Spleen (tissue), 11 donors: Measurements from ENCODE around the gene GMCL2. TPM values are rescaled to one million over a fixed set of nuclear protein-coding genes. Genes with fewer than 3 reads are reported as not detected.

Experiments
- DNase-seq: peaks from one replicate; pipeline ENCODE4 v3.0.0-alpha.2; 2020
- H3K27ac ChIP-seq, 8 donors: fragments of 200-600 bp; sonication (generic) in 7 of 8; 1 replicate in 4 of 8; 2 replicates in 4 of 8; pipeline versions ENCODE4 v1.5.0 to v1.8.0; 2016 to 2021; ENCODE audit warnings: inconsistent platforms in 4 of 8, mild to moderate bottlenecking in 4 of 8, moderate library complexity in 1 of 8
- H3K27me3 ChIP-seq, 7 donors: fragments of 200-600 bp; sonication (generic) in 6 of 7; replicated peaks in 1 of 7; 1 replicate in 4 of 7; 2 replicates in 3 of 7; pipeline versions ENCODE4 v1.5.0 to v1.8.0; 2016 to 2021; ENCODE audit warnings: inconsistent platforms in 3 of 7, mild to moderate bottlenecking in 1 of 7
- H3K36me3 ChIP-seq, 6 donors: fragments of 200-600 bp; sonication (generic) in 5 of 6; 1 replicate in 4 of 6; 2 replicates in 2 of 6; pipeline versions ENCODE4 v1.5.0 to v1.8.0; 2016 to 2021; ENCODE audit warnings: inconsistent platforms in 2 of 6
- H3K4me1 ChIP-seq, 6 donors: fragments of 200-600 bp; sonication (generic) in 5 of 6; 1 replicate in 3 of 6; 2 replicates in 3 of 6; pipeline versions ENCODE4 v1.5.0 to v1.8.0; 2016 to 2021; ENCODE audit warnings: inconsistent platforms in 3 of 6
- H3K4me3 ChIP-seq, 8 donors: fragments of 200-600 bp; sonication (generic) in 7 of 8; 1 replicate in 4 of 8; 2 replicates in 4 of 8; pipeline versions ENCODE4 v1.5.0 to v1.8.0; 2016 to 2021; ENCODE audit warnings: inconsistent platforms in 4 of 8, mild to moderate bottlenecking in 4 of 8, moderate library complexity in 2 of 8
- H3K9me3 ChIP-seq, 8 donors: fragments of 200-600 bp; sonication (generic) in 7 of 8; 1 replicate in 4 of 8; 2 replicates in 4 of 8; pipeline versions ENCODE4 v1.5.0 to v1.8.0; 2016 to 2021; ENCODE audit warnings: inconsistent platforms in 4 of 8
- CTCF ChIP-seq, 11 experiments: fragments of 200-600 bp in 7 of 11; fragments of 450-650 bp in 4 of 11; sonication (generic) in 4 of 11; IDR thresholded peaks in 8 of 11; conservative IDR thresholded peaks in 3 of 11; 1 replicate in 7 of 11; 2 replicates in 4 of 11; pipeline versions ENCODE4 v1.4.0 to v1.8.0; 2016 to 2021; ENCODE audit warnings: antibody characterized with exemption in 11 of 11, inconsistent platforms in 4 of 11, mild to moderate bottlenecking in 1 of 11
- POLR2A ChIP-seq, 3 donors: fragments of 450-650 bp; IDR thresholded peaks; one replicate each; pipeline ENCODE4 v1.5.1; 2017; ENCODE audit warnings: antibody characterized with exemption in 3 of 3, mild to moderate bottlenecking in 1 of 3
- POLR2AphosphoS5 ChIP-seq, 3 donors: sonication (generic); formaldehyde crosslinking; IDR thresholded peaks; one replicate each; pipeline ENCODE4 v1.5.1; 2017; ENCODE audit warnings: antibody characterized with exemption in 3 of 3
- WGBS, 5 donors: extraction: QIAGEN DNeasy Blood & Tissue Kit in 3 of 5; methylation state at CpG; one replicate each; pipeline versions ENCODE4 v1.1.5 to v1.1.7; 2013 to 2018; 5-methylcytosine and 5-hydroxymethylcytosine counted together
- intact Hi-C: fragments of 100-400 bp; cut with DNase I; formaldehyde crosslinking; loops from one replicate; pipeline ENCODE4 v1.15.0; 2023; ENCODE audit warnings: low total_unique reads
- polyA plus RNA-seq, 3 donors: library from polyadenylated mRNA; stranded (reverse); fragments of 200-250 nt; gene quantifications; one replicate each; pipeline ENCODE4 v1.2.1, GENCODE V29; 2013
- total RNA-seq, 7 donors: library from RNA; depleted of rRNA in 3 of 7; stranded (reverse); fragments of >200 nt in 3 of 7; fragmentation: NEBNext Ultra II Directional in 4 of 7; extraction: Animal tissue kit (Norgen Biotek cat#: 25700) in 4 of 7; gene quantifications; one replicate each; pipeline versions ENCODE4 v1.1.0 to v1.2.1, GENCODE V29; 2016 to 2021
- donor health status: healthy with polysubstance abuse.
- donor health status: DM: no; HTN: no; CAD: no; lungs with moderate emphysema.
- donor health status: DM: no; HTN: no; CAD: no.
- donor health status: Bipolar disorder and iron deficiency.
- donor health status: healthy.
- donor health status: DM: no; HTN: no; CAD: no.
- donor health status: DM: yes; HTN: yes; CAD: no.

The GMCL2 gene
- total and polyA plus RNA-seq, 10 donors, result 0.03 TPM; not detected in 9

- intact Hi-C loops, result loop anchor here (5.0 kb wide), 1 partner anchor 87 kb away; no protein-coding TSS in a partner anchor
- DNase-seq, result peak; percentile 97
- Histone ChIP-seq H3K36me3 (no peaks in the 10 kb centered on the region), H3K9me3 (no peaks in the 10 kb centered on the region), H3K4me3 (peak overlapping the region in 2 of 8 donors; percentile 25 to 50), H3K4me1 (peaks cover 0 to 12% (median 9%) of the 10 kb centered on the region in 6 donors), H3K27me3 (peaks cover 0 to 39% (median 6%) of the 10 kb centered on the region in 7 donors), H3K27ac (no peak overlapping the region)
- TF ChIP-seq POLR2AphosphoS5 (IDR thresholded peaks at IDR 0.05) (peak; percentile 50 to 78 (median 67)), POLR2A (IDR thresholded peaks at IDR 0.05) (no peak), CTCF (IDR thresholded peaks at IDR 0.05 in 8 of 11, conservative IDR thresholded peaks at IDR 0.05 in 3 of 11) (peak; percentile 96 to 99 (median 99))
- 11 to 14% (median 13%) methylated on average over 29 to 33 of the region's 33 CpGs for WGBS, 5 donors
These were observed 23.1 kb downstream of the GMCL2 start for GRCh38 chr5:178163772-178164735.

GRCh38 chr5:178162481-178162880 lies 24.7 kb downstream of the GMCL2 start:
- H3K4me1 ChIP-seq, result peaks cover 0 to 12% (median 9%) of the 10 kb centered on the region in 6 donors
- no peak overlapping the region for H3K27ac ChIP-seq
- H3K27me3 ChIP-seq, result peaks cover 0 to 39% (median 6%) of the 10 kb centered on the region in 7 donors
- DNase-seq, result peak; percentile 28
- no peaks in the 10 kb centered on the region for H3K9me3 ChIP-seq
- H3K36me3 ChIP-seq, result no peaks in the 10 kb centered on the region
- H3K4me3 ChIP-seq, result no peak overlapping the region
- WGBS, 5 donors, result 77 to 91% (median 86%) methylated on average over 9 of the region's 9 CpGs
- intact Hi-C loops, result loop anchor here (5.0 kb wide), 1 partner anchor 85 kb away; no protein-coding TSS in a partner anchor
- no peak for TF ChIP-seq CTCF (IDR thresholded peaks at IDR 0.05 in 8 of 11, conservative IDR thresholded peaks at IDR 0.05 in 3 of 11)
- TF ChIP-seq POLR2AphosphoS5 (IDR thresholded peaks at IDR 0.05), result no peak
- TF ChIP-seq POLR2A (IDR thresholded peaks at IDR 0.05), result no peak

- H3K36me3 ChIP-seq, result no peaks in the 10 kb centered on the region
- TF ChIP-seq POLR2AphosphoS5 (IDR thresholded peaks at IDR 0.05), result no peak
- no peak for TF ChIP-seq CTCF (IDR thresholded peaks at IDR 0.05 in 8 of 11, conservative IDR thresholded peaks at IDR 0.05 in 3 of 11)
- no peaks in the 10 kb centered on the region for H3K9me3 ChIP-seq
- intact Hi-C loops, result loop anchor here (5.0 kb wide), 1 partner anchor 83 kb away; no protein-coding TSS in a partner anchor
- DNase-seq, result no peak
- no peak overlapping the region for H3K27ac ChIP-seq
- no peak overlapping the region for H3K4me3 ChIP-seq
- peaks cover 0 to 12% (median 9%) of the 10 kb centered on the region in 6 donors for H3K4me1 ChIP-seq
- H3K27me3 ChIP-seq, result peaks cover 0 to 30% (median 6%) of the 10 kb centered on the region in 7 donors
- WGBS, 5 donors, result 68 to 86% (median 80%) methylated on average over 5 of the region's 5 CpGs
These were observed 27.0 kb downstream of the GMCL2 start for GRCh38 chr5:178160176-178160575.

- 71 to 83% (median 77%) methylated on average over 8 of the region's 8 CpGs for WGBS, 5 donors
- H3K4me1 ChIP-seq, result peaks cover 9 to 43% (median 26%) of the 10 kb centered on the region in 6 donors
- DNase-seq, result no peak
- H3K9me3 ChIP-seq, result no peaks in the 10 kb centered on the region
- H3K4me3 ChIP-seq, result no peak overlapping the region
- no peak for TF ChIP-seq POLR2AphosphoS5 (IDR thresholded peaks at IDR 0.05)
- TF ChIP-seq POLR2A (IDR thresholded peaks at IDR 0.05), result no peak
- no peak for TF ChIP-seq CTCF (IDR thresholded peaks at IDR 0.05 in 8 of 11, conservative IDR thresholded peaks at IDR 0.05 in 3 of 11)
- peaks cover 0 to 16% (median 10%) of the 10 kb centered on the region in 6 donors for H3K36me3 ChIP-seq
- no peak overlapping the region for H3K27ac ChIP-seq
- intact Hi-C loops, result no loop called here
- no peaks in the 10 kb centered on the region for H3K27me3 ChIP-seq
These were observed 32.1 kb downstream of the GMCL2 start for GRCh38 chr5:178155065-178155464.
